OCI-LY1 (cell line): ENCODE measurements around the gene MOCS1.

Experiments
- H2AFZ ChIP-seq: fragments of 200-600 bp; sonication (generic), shearing (Covaris generic); 2 replicates; pipeline ENCODE4 v1.6.0; 2014; ENCODE audit warnings: antibody characterized with exemption, mild to moderate bottlenecking, low read length
- H3F3A ChIP-seq: fragments of 200-600 bp; sonication (generic), shearing (Covaris generic); 2 replicates; pipeline ENCODE4 v1.6.0; 2014; ENCODE audit warnings: mild to moderate bottlenecking, antibody characterized with exemption, low read length, moderate library complexity; ENCODE audit not compliant: insufficient read depth
- H3K27ac ChIP-seq: fragments of 200-600 bp; sonication (generic); 2 replicates; pipeline ENCODE4 v1.5.1; 2014; ENCODE audit warnings: low read length, mixed run types, mild to moderate bottlenecking, low read depth; ENCODE audit not compliant: poor library complexity, severe bottlenecking
- H3K27me3 ChIP-seq: fragments of 200-600 bp; sonication (generic); 2 replicates; pipeline ENCODE4 v1.6.0; 2014; ENCODE audit warnings: antibody characterized with exemption, mild to moderate bottlenecking, low read length, moderate library complexity; ENCODE audit not compliant: insufficient read depth
- H3K36me3 ChIP-seq: fragments of 200-600 bp; sonication (generic); 2 replicates; pipeline ENCODE4 v1.6.1; 2014; ENCODE audit warnings: mild to moderate bottlenecking, antibody characterized with exemption, low read length, moderate library complexity, mixed read lengths; ENCODE audit not compliant: insufficient read depth
- H3K4me1 ChIP-seq: fragments of 200-600 bp; sonication (generic); 2 replicates; pipeline ENCODE4 v1.5.1; 2014; ENCODE audit warnings: mild to moderate bottlenecking, low read length, moderate library complexity; ENCODE audit not compliant: insufficient read depth, severe bottlenecking
- H3K4me2 ChIP-seq: fragments of 200-600 bp; sonication (generic), shearing (Covaris generic); 2 replicates; pipeline ENCODE4 v1.6.1; 2014; ENCODE audit warnings: low read length
- H3K4me3 ChIP-seq: fragments of 200-600 bp; sonication (generic); 2 replicates; pipeline ENCODE4 v1.5.1; 2014; ENCODE audit warnings: low read length, low read depth, mild to moderate bottlenecking, mixed read lengths; ENCODE audit not compliant: poor library complexity, severe bottlenecking
- H3K79me2 ChIP-seq: fragments of 200-600 bp; shearing (Covaris generic); 2 replicates; pipeline ENCODE4 v1.6.1; 2016; ENCODE audit warnings: mixed run types, low read length, mixed read lengths; ENCODE audit not compliant: insufficient read depth
- H3K9ac ChIP-seq: fragments of 200-600 bp; sonication (generic), shearing (Covaris generic); 2 replicates; pipeline ENCODE4 v1.6.1; 2014; ENCODE audit warnings: mild to moderate bottlenecking, low read length, mixed read lengths
- H3K9me2 ChIP-seq: fragments of 200-600 bp; sonication (generic), shearing (Covaris generic); 2 replicates; pipeline ENCODE4 v1.6.1; 2014; ENCODE audit warnings: low read depth, mild to moderate bottlenecking, low read length, mixed read lengths
- H3K9me3 ChIP-seq: fragments of 200-600 bp; shearing (Covaris generic); 2 replicates; pipeline ENCODE4 v1.6.1; 2014; ENCODE audit warnings: low read length, mixed read lengths
- H4K20me1 ChIP-seq: fragments of 200-600 bp; sonication (generic), shearing (Covaris generic); 2 replicates; pipeline ENCODE4 v1.6.0; 2016; ENCODE audit warnings: mild to moderate bottlenecking, low read length; ENCODE audit not compliant: insufficient read depth
- CTCF ChIP-seq: fragments of 200-600 bp; sonication (generic), shearing (Covaris generic); IDR thresholded peaks from 2 replicates; pipeline ENCODE4 v1.5.1; 2017; ENCODE audit warnings: mild to moderate bottlenecking, antibody characterized with exemption, low read length, moderate library complexity, mixed read lengths
- EZH2 ChIP-seq: fragments of 200-600 bp; sonication (generic), shearing (Covaris generic); IDR thresholded peaks from 2 replicates; pipeline ENCODE4 v1.8.0; 2017; ENCODE audit warnings: borderline replicate concordance, mixed run types, mild to moderate bottlenecking, antibody characterized with exemption, low read length, moderate library complexity, mixed read lengths

MOCS1 gene

GRCh38 chr6:39925191-39925930 lies 8.9 kb downstream of the MOCS1 start:
- no peak overlapping the region for H3K27ac ChIP-seq
- no peak for TF ChIP-seq EZH2
- TF ChIP-seq CTCF, result no peak

GRCh38 chr6:39924283-39924682 lies 10.0 kb downstream of the MOCS1 start:
- Histone ChIP-seq H3K79me2 (no peaks in the 10 kb centered on the region), H3F3A (no peaks in the 10 kb centered on the region), H3K9me3 (no peaks in the 10 kb centered on the region), H3K27me3 (no peaks in the 10 kb centered on the region), H3K4me1 (no peaks in the 10 kb centered on the region), H3K27ac (no peak overlapping the region), H2AFZ (no peak overlapping the region), H3K9ac (no peak overlapping the region), H4K20me1 (no peaks in the 10 kb centered on the region), H3K36me3 (no peaks in the 10 kb centered on the region), H3K9me2 (no peaks in the 10 kb centered on the region), H3K4me3 (no peak overlapping the region), H3K4me2 (no peak overlapping the region)
- no peak for TF ChIP-seq EZH2
- no peak for TF ChIP-seq CTCF

More at GRCh38 chr6:39925191-39925930, 8.9 kb downstream of the MOCS1 start:
- Histone ChIP-seq H3K9ac (no peak overlapping the region), H2AFZ (no peak overlapping the region), H4K20me1 (no peaks in the 10 kb centered on the region), H3K9me2 (no peaks in the 10 kb centered on the region), H3K4me3 (no peak overlapping the region), H3K36me3 (no peaks in the 10 kb centered on the region), H3K27me3 (no peaks in the 10 kb centered on the region), H3F3A (no peaks in the 10 kb centered on the region), H3K79me2 (no peaks in the 10 kb centered on the region), H3K4me1 (no peaks in the 10 kb centered on the region), H3K4me2 (no peak overlapping the region), H3K9me3 (no peaks in the 10 kb centered on the region)

GRCh38 chr6:39923861-39924260 lies 10.4 kb downstream of the MOCS1 start:
- Histone ChIP-seq H3K27ac (no peak overlapping the region), H3K9ac (no peak overlapping the region), H4K20me1 (no peaks in the 10 kb centered on the region), H3K9me3 (no peaks in the 10 kb centered on the region), H3K9me2 (no peaks in the 10 kb centered on the region), H3K4me1 (no peaks in the 10 kb centered on the region), H3F3A (no peaks in the 10 kb centered on the region), H3K27me3 (no peaks in the 10 kb centered on the region), H3K4me3 (no peak overlapping the region), H2AFZ (no peak overlapping the region), H3K79me2 (no peaks in the 10 kb centered on the region), H3K36me3 (no peaks in the 10 kb centered on the region), H3K4me2 (no peak overlapping the region)
- TF ChIP-seq EZH2, result no peak
- no peak for TF ChIP-seq CTCF
